SU-DHL-6 (cell line): Measurements from ENCODE around the gene IGFLR1.

Experiments
- H2AFZ ChIP-seq: fragments of 200-600 bp; sonication (generic); 2 replicates; pipeline ENCODE4 v1.6.1; 2014; ENCODE audit warnings: low read depth, mild to moderate bottlenecking, moderate library complexity, mixed read lengths, antibody characterized with exemption, low read length; ENCODE audit not compliant: severe bottlenecking
- H3F3A ChIP-seq: fragments of 200-600 bp; shearing (Covaris generic); 2 replicates; pipeline ENCODE4 v1.6.0; 2016; ENCODE audit warnings: antibody characterized with exemption, mild to moderate bottlenecking; ENCODE audit not compliant: insufficient read depth
- H3K27ac ChIP-seq: fragments of 200-600 bp; sonication (generic); 2 replicates; pipeline ENCODE4 v1.5.1; 2016; ENCODE audit warnings: low read depth, mild to moderate bottlenecking, low read length, moderate library complexity, mixed read lengths
- H3K27me3 ChIP-seq: fragments of 200-600 bp; sonication (generic), shearing (Covaris generic); 2 replicates; pipeline ENCODE4 v1.6.0; 2014; ENCODE audit warnings: mild to moderate bottlenecking, low read length
- H3K36me3 ChIP-seq: fragments of 200-600 bp; sonication (generic); 2 replicates; pipeline ENCODE4 v1.6.1; 2014; ENCODE audit warnings: mild to moderate bottlenecking, low read length, mixed read lengths
- H3K4me2 ChIP-seq: fragments of 300-600, 200-600 bp; shearing (Covaris generic), sonication (generic); 2 replicates; pipeline ENCODE4 v1.6.0; 2014; ENCODE audit warnings: low read length, low read depth, mild to moderate bottlenecking; ENCODE audit not compliant: poor library complexity, severe bottlenecking
- H3K4me3 ChIP-seq: fragments of 200-600 bp; sonication (generic); 2 replicates; pipeline ENCODE4 v1.5.1; 2014; ENCODE audit warnings: antibody characterized with exemption, low read length, mild to moderate bottlenecking, mixed read lengths; ENCODE audit not compliant: insufficient read depth, poor library complexity, severe bottlenecking
- H3K79me2 ChIP-seq: fragments of 200-600 bp; sonication (generic); 2 replicates; pipeline ENCODE4 v1.6.1; 2014; ENCODE audit warnings: mild to moderate bottlenecking, low read length, moderate library complexity; ENCODE audit not compliant: insufficient read depth
- H3K9ac ChIP-seq: fragments of 200-600 bp; sonication (generic); 2 replicates; pipeline ENCODE4 v1.7.0; 2014; ENCODE audit warnings: mild to moderate bottlenecking, low read length
- H3K9me2 ChIP-seq: fragments of 200-600 bp; sonication (generic); replicated peaks from 2 replicates; pipeline ENCODE4 v1.6.1; 2014; ENCODE audit warnings: low read length; ENCODE audit not compliant: insufficient read depth
- H3K9me3 ChIP-seq: fragments of 200-600 bp; sonication (generic); 2 replicates; pipeline ENCODE4 v1.6.1; 2014; ENCODE audit warnings: low read length, mixed read lengths; ENCODE audit not compliant: insufficient read depth
- H4K20me1 ChIP-seq: fragments of 200-600 bp; sonication (generic); 2 replicates; pipeline ENCODE4 v1.6.1; 2014; ENCODE audit warnings: low read depth, mild to moderate bottlenecking, antibody characterized with exemption, low read length, moderate library complexity, mixed read lengths
- CTCF ChIP-seq: fragments of 200-600 bp; sonication (generic); IDR thresholded peaks from one replicate; pipeline ENCODE4 v1.5.1; 2017; ENCODE audit warnings: antibody characterized with exemption, mild to moderate bottlenecking, low read length, moderate library complexity; ENCODE audit not compliant: insufficient read depth, poor library complexity, severe bottlenecking
- EZH2phosphoT487 ChIP-seq: fragments of 200-600 bp; sonication (generic), shearing (Covaris generic); conservative IDR thresholded peaks from 2 replicates; pipeline ENCODE4 v1.6.1; 2018; ENCODE audit warnings: mild to moderate bottlenecking, antibody characterized with exemption, low read length, moderate library complexity, mixed read lengths

IGFLR1 gene

GRCh38 chr19:35716801-35717664 lies 25.2 kb downstream of the IGFLR1 start:
- H3F3A ChIP-seq = no peaks in the 10 kb centered on the region
- no peaks in the 10 kb centered on the region for H3K27me3 ChIP-seq
- no peaks in the 10 kb centered on the region for H3K9me2 ChIP-seq
- TF ChIP-seq CTCF (peak; percentile 85), EZH2phosphoT487 (no peak)
- no peaks in the 10 kb centered on the region for H3K9me3 ChIP-seq
- H3K4me3 ChIP-seq = peak overlapping the region; percentile 64
- H3K36me3 ChIP-seq = no peaks in the 10 kb centered on the region
- H3K4me2 ChIP-seq = peak overlapping the region; percentile 74
- H3K9ac ChIP-seq = peak overlapping the region; percentile 72
- peak overlapping the region; percentile 66 for H2AFZ ChIP-seq
- no peaks in the 10 kb centered on the region for H4K20me1 ChIP-seq
- H3K27ac ChIP-seq = peak overlapping the region; percentile 54
- H3K79me2 ChIP-seq = peaks cover 22% of the 10 kb centered on the region

- 0 out of 2 replicates have a peak overlapping the region, but pooled peaks have one; percentile 54 for H3K27ac ChIP-seq
- H3K4me3 ChIP-seq = peak overlapping the region; percentile 64
- H2AFZ ChIP-seq = peak overlapping the region; percentile 66
- H3K9me2 ChIP-seq = no peaks in the 10 kb centered on the region
- TF ChIP-seq CTCF = no peak
- no peak for TF ChIP-seq EZH2phosphoT487
- H4K20me1 ChIP-seq = no peaks in the 10 kb centered on the region
- no peaks in the 10 kb centered on the region for H3F3A ChIP-seq
- peak overlapping the region; percentile 72 for H3K9ac ChIP-seq
- no peaks in the 10 kb centered on the region for H3K36me3 ChIP-seq
- no peaks in the 10 kb centered on the region for H3K9me3 ChIP-seq
- H3K79me2 ChIP-seq = peaks cover 22% of the 10 kb centered on the region
- peak overlapping the region; percentile 74 for H3K4me2 ChIP-seq
- H3K27me3 ChIP-seq = no peaks in the 10 kb centered on the region
These were observed 26.1 kb downstream of the IGFLR1 start for GRCh38 chr19:35715981-35716800.

GRCh38 chr19:35715355-35715809 lies 26.9 kb downstream of the IGFLR1 start:
- Histone ChIP-seq H3K27me3 (no peaks in the 10 kb centered on the region), H3K9ac (no peak overlapping the region), H3K27ac (no peak overlapping the region), H3K79me2 (peaks cover 22% of the 10 kb centered on the region), H3K36me3 (no peaks in the 10 kb centered on the region), H3K9me2 (no peaks in the 10 kb centered on the region), H3F3A (no peaks in the 10 kb centered on the region), H3K4me2 (peak overlapping the region; percentile 74), H3K9me3 (no peaks in the 10 kb centered on the region), H2AFZ (no peak overlapping the region), H3K4me3 (no peak overlapping the region), H4K20me1 (no peaks in the 10 kb centered on the region)
- no peak for TF ChIP-seq EZH2phosphoT487
- no peak for TF ChIP-seq CTCF
